Lower leg skin (tissue), 3 donors: ENCODE data around the gene MAT1A.

Source experiments
- CTCF ChIP-seq, 3 donors: fragments of 450-650 bp; IDR thresholded peaks; one replicate each; pipeline ENCODE4 v1.5.1; 2016; ENCODE audit warnings: antibody characterized with exemption in 3 of 3, mild to moderate bottlenecking in 3 of 3, moderate library complexity in 2 of 3
- POLR2A ChIP-seq, 2 donors: fragments of 450-650 bp; IDR thresholded peaks; one replicate each; pipeline ENCODE4 v1.6.1; 2016 to 2017; ENCODE audit warnings: antibody characterized with exemption in 2 of 2, mild to moderate bottlenecking in 1 of 2, moderate library complexity in 1 of 2

GRCh38 chr10:80280071-80280800 is 9.2 kb downstream of the MAT1A start:
- TF ChIP-seq CTCF (IDR thresholded peaks at IDR 0.05): no peak
- no peak for TF ChIP-seq POLR2A (IDR thresholded peaks at IDR 0.05)
